ENCODE data around the gene LAMP5.

LAMP5 gene, protein sequence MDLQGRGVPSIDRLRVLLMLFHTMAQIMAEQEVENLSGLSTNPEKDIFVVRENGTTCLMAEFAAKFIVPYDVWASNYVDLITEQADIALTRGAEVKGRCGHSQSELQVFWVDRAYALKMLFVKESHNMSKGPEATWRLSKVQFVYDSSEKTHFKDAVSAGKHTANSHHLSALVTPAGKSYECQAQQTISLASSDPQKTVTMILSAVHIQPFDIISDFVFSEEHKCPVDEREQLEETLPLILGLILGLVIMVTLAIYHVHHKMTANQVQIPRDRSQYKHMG

DNA sequence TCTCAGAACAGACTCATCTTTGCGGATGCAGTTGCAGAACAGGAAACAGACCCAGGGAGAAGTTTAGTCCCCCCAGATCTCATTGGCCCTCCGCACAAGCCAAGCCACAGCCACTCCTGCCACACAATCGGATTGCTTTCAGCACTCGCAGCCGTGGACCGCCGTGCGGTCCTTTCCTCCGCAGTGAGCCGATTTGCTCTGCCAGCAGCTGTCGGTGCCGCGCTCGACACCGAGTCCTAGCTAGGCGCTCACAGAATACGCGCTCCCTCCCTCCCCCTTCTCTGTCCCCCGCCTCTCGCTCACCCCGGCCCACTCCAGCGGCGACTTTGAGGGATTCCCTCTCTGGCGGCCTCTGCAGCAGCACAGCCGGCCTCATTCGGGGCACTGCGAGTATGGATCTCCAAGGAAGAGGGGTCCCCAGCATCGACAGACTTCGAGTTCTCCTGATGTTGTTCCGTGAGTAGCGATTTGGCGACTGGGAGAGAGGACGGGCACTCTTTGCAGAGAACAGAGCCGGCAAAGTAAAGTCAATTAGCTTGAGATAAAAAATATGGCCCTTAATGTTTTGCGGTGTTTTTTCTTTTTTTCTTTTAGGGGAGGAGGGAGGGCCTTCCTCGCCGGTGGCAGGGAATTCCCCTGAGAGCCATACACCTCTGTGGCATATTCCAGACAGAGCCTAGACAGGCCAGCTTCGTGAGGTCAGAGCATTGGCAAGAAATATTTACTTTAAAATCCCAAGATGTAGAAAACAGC, at the start of gene LAMP5:
TSS of gene LAMP5 (plus strand) at position 130 of the 753 bp plus-strand sequence. CDS start at position 393, 263 bp downstream.
- TF ChIP-seq, protein P1, sequence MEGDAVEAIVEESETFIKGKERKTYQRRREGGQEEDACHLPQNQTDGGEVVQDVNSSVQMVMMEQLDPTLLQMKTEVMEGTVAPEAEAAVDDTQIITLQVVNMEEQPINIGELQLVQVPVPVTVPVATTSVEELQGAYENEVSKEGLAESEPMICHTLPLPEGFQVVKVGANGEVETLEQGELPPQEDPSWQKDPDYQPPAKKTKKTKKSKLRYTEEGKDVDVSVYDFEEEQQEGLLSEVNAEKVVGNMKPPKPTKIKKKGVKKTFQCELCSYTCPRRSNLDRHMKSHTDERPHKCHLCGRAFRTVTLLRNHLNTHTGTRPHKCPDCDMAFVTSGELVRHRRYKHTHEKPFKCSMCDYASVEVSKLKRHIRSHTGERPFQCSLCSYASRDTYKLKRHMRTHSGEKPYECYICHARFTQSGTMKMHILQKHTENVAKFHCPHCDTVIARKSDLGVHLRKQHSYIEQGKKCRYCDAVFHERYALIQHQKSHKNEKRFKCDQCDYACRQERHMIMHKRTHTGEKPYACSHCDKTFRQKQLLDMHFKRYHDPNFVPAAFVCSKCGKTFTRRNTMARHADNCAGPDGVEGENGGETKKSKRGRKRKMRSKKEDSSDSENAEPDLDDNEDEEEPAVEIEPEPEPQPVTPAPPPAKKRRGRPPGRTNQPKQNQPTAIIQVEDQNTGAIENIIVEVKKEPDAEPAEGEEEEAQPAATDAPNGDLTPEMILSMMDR (conservative IDR thresholded peaks at IDR 0.05; ENCODE audit: low read length), result no peak
- peak; percentile 11 for DNase-seq (ENCODE audit: low read depth)
- H3K4me3 ChIP-seq (ENCODE audit: low read length), result no peak within 1 kb of the TSS

DNA sequence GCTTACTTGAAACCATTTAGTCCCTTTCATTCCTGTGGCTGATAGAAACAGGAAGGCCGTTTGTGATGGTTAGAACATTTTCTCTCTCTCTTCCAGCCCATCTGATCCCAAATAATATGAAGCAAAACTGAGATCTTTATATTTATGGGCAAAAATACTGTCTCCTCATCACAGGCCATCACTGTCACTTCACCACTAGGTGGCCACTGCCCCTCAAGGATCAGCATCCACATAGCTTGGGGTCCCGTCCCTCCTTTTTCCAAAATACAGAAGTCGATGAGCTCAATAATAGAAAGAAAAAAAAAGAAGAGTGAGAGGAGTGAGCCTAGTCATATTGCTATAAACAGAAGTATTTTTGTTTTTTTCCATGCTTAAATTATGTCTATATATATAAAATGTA, 46.4 kb upstream of the LAMP5 start:
- TF ChIP-seq, protein P1 (conservative IDR thresholded peaks at IDR 0.05; ENCODE audit: low read length), result peak; percentile 44
- H3K4me3 ChIP-seq (ENCODE audit: low read length), result no peak overlapping the region
- no peak for DNase-seq (ENCODE audit: low read depth)

DNA sequence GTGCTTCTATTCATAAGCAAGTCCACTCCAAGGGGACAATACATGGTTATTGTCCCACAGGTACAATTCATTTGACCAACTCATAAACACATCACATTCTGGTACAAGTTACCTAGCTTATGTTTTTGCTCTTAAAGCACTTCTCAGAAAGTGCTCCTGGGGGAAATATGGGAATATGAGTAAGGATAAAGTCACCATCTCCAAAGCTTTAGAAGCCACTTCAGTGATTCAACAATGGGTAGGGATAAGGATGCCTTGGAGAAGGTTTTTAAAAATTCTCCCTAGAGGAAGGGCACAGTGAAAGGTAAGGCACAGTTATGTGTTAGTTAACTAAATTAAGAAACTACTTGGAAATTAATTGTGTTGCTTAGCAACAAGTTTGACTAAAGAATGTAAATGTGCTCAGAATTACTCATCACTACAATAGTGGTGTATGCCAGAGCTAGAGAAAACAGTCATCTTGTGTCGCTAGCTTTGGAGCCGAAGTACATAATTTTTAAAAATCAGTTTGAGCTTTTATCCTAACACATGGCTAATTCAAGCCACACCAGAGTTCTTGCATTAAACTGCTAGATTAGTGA, 39.5 kb upstream of the LAMP5 start:
- DNase-seq (ENCODE audit: low read depth), result peak; percentile 46
- TF ChIP-seq, protein P1 (conservative IDR thresholded peaks at IDR 0.05; ENCODE audit: low read length), result no peak

DNA sequence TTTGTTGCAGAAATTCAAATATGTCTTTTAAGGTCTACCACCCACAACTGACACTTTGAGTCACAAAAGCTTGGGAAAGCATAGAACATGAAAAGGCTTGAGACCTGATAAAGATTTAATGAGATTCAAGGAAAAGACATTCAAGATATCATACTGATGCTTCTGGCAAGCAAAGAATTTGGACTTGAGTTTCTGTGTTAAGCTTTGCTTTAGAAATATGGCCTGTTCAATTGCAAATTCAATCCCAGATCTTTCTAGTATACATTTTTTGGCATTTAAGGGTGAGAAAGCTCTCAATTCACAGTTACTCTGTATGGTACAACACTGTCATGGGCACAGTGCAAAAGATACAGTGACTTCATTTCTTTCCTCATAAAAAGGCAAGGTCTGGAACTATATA, 38.9 kb upstream of the LAMP5 start:
- no peak for DNase-seq (ENCODE audit: low read depth)
- H3K4me3 ChIP-seq (ENCODE audit: low read length), result no peak overlapping the region
- TF ChIP-seq, protein P1 (conservative IDR thresholded peaks at IDR 0.05; ENCODE audit: low read length), result no peak

More for the DNA sequence above, 39.5 kb upstream of the LAMP5 start:
- no peak overlapping the region for H3K4me3 ChIP-seq (ENCODE audit: low read length)

DNA sequence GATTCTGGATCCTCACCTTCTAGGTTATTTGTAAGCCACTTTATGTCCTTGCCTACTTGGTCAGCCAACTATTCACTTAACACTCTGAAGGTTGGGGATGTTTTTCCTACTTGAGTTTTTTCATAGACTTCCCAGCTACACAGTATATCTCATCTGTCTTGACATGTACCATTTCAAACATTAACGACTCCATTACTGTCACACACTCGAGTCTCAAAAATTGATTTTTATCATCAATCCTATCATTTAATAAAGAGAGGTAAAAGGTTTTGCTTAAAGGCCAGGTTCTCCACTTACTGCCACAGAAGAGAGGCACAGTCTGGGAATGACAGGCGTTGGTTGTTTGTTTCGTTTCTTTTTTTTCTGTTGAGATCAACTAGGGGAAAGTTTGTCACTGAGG, 38.2 kb upstream of the LAMP5 start:
- TF ChIP-seq, protein P1 (conservative IDR thresholded peaks at IDR 0.05; ENCODE audit: low read length), result no peak
- H3K4me3 ChIP-seq (ENCODE audit: low read length), result no peak overlapping the region
- no peak for DNase-seq (ENCODE audit: low read depth)

DNA sequence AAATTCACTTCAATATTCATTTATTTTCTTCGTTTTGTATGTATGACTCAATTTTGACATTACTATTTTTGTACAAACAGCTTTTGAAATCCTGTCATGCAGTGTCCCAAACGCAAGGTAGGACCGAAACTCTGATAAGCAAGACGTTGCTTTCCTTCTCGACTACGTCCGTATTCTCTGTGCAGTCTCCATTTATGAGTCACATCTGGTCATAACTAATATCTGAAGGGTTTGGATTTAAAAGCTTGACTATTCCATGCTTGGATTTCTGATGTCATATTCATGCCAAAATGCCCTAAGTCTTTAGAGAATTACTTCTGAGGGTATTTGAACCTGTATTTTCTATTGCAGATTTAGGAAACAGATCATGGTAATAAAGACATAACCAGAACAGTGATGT, 37.8 kb upstream of the LAMP5 start:
- DNase-seq (ENCODE audit: low read depth), result no peak
- no peak overlapping the region for H3K4me3 ChIP-seq (ENCODE audit: low read length)
- TF ChIP-seq, protein P1 (conservative IDR thresholded peaks at IDR 0.05; ENCODE audit: low read length), result no peak
